Hippocampal formation (tissue), 2 donors: ENCODE measurements around the gene ADCY4.

Experiments used
- DNase-seq, 2 donors: peaks; one replicate each; lab custom pipeline; 2025; lab: John Stamatoyannopoulos, UW

The ADCY4 gene

GRCh38 chr14:24315807-24316596, 18.9 kb downstream of the ADCY4 start:
- no peak for DNase-seq

- no peak for DNase-seq
Measured at GRCh38 chr14:24315243-24315806, 19.5 kb downstream of the ADCY4 start.

GRCh38 chr14:24314377-24315193, 20.3 kb downstream of the ADCY4 start:
- DNase-seq: no peak

GRCh38 chr14:24313913-24314312, 21.0 kb downstream of the ADCY4 start:
- no peak for DNase-seq

GRCh38 chr14:24312736-24313507, 21.9 kb downstream of the ADCY4 start:
- no peak for DNase-seq

- DNase-seq: no peak
Measured at GRCh38 chr14:24311837-24312615, 22.8 kb downstream of the ADCY4 start.

GRCh38 chr14:24310646-24311604, 23.9 kb downstream of the ADCY4 start, which contains the start of gene LTB4R:
LTB4R (plus strand) TSS chr14:24311502; CDS start chr14:24315652, 4,150 bp downstream.
- peak in 1 of 2 donors; percentile 70 for DNase-seq

- no peak for DNase-seq
Measured at GRCh38 chr14:24310265-24310645, 24.6 kb downstream of the ADCY4 start.

- no peak for DNase-seq
Measured at GRCh38 chr14:24309538-24310264, 25.2 kb downstream of the ADCY4 start, which contains the start of gene LTB4R2. LTB4R2 (plus strand) TSS chr14:24310140; CDS start chr14:24310665, 525 bp downstream.

- DNase-seq: no peak
Measured at GRCh38 chr14:24308342-24309124, 26.3 kb downstream of the ADCY4 start.

- DNase-seq: peak; percentile 17 to 34
Measured at GRCh38 chr14:24307575-24308341, 27.1 kb downstream of the ADCY4 start, which contains the start of gene CIDEB. CIDEB (minus strand) TSS chr14:24307977; CDS start chr14:24307858, 119 bp downstream.

- DNase-seq: no peak
Measured at GRCh38 chr14:24307156-24307574, 27.7 kb downstream of the ADCY4 start.

GRCh38 chr14:24304019-24304387, 30.9 kb downstream of the ADCY4 start:
- DNase-seq: no peak

- DNase-seq: no peak
Measured at GRCh38 chr14:24300326-24300980, 34.4 kb downstream of the ADCY4 start.

- DNase-seq: peak; percentile 66 to 85
Measured at GRCh38 chr14:24299255-24300191, 35.3 kb downstream of the ADCY4 start, which contains the start of the genes DHRS1 and NOP9. DHRS1 (minus strand) TSS chr14:24299780; CDS start chr14:24299106, 674 bp downstream. NOP9 (plus strand) TSS chr14:24299850; CDS start chr14:24299955, 105 bp downstream.
